B cell (primary cell): ENCODE measurements around the gene MYO16. TPM values are rescaled to one million over a fixed set of nuclear protein-coding genes. Genes with fewer than 3 reads are reported as not detected.

Experiments used
- ATAC-seq: fragments of 200-7000 bp; cut with Tn5 transposase; one replicate; pipeline ENCODE4 v1.10.0; 2021; ENCODE audit warnings: low read depth, mild to moderate bottlenecking, moderate number of reproducible peaks, moderate library complexity
- CTCF ChIA-PET: fragments of 350-600 bp; sonication (Branson Sonifier 250); formaldehyde crosslinking; loops from one replicate; lab custom pipeline; 2021; ENCODE audit warnings: antibody characterized with exemption, inconsistent platforms; lab: Charles Lee
- POLR2A ChIA-PET: fragments of 350-600 bp; sonication (Branson Sonifier 250); formaldehyde crosslinking; loops from one replicate; lab custom pipeline; 2021; ENCODE audit warnings: antibody characterized with exemption; lab: Charles Lee
- DNase-seq: peaks from one replicate; pipeline ENCODE4 v3.0.0; 2013
- H2AFZ ChIP-seq: 2 replicates; pipeline ENCODE4 v1.6.1; 2012; ENCODE audit warnings: mild to moderate bottlenecking, low read depth, low read length; ENCODE audit not compliant: insufficient read depth, poor library complexity, severe bottlenecking
- H3K27ac ChIP-seq, 2 donors: 1 replicate in 1 of 2; 2 replicates in 1 of 2; pipeline ENCODE4 v1.5.1; 2012 to 2013; ENCODE audit warnings: low read length in 2 of 2, mild to moderate bottlenecking in 2 of 2, moderate library complexity in 1 of 2
- H3K27me3 ChIP-seq, 4 experiments: fragments of 200-600 bp in 1 of 4; sonication (generic) in 1 of 4; replicated peaks in 1 of 4; 1 replicate in 2 of 4; 2 replicates in 2 of 4; pipeline versions ENCODE4 v1.6.1 to v1.7.0; 2013 to 2016; ENCODE audit warnings: low read length in 3 of 4, mild to moderate bottlenecking in 2 of 4, mixed read lengths in 1 of 4, moderate library complexity in 1 of 4; ENCODE audit not compliant: insufficient read depth in 4 of 4, control insufficient read depth in 3 of 4; ENCODE audit errors: control extremely low read depth in 1 of 4
- H3K36me3 ChIP-seq, 2 experiments: replicated peaks in 1 of 2; 1 replicate in 1 of 2; 2 replicates in 1 of 2; pipeline versions ENCODE4 v1.6.1 to v1.7.1; 2013; ENCODE audit warnings: low read length in 1 of 2; ENCODE audit not compliant: insufficient read depth in 2 of 2, control insufficient read depth in 1 of 2; ENCODE audit errors: control extremely low read depth in 1 of 2, extremely low read depth in 1 of 2
- H3K4me1 ChIP-seq, 2 donors: fragments of 200-600 bp in 1 of 2; sonication (generic) in 1 of 2; 1 replicate in 1 of 2; 2 replicates in 1 of 2; pipeline versions ENCODE4 v1.5.1 to v1.6.1; 2013 to 2017; ENCODE audit warnings: low read length in 2 of 2; ENCODE audit not compliant: control insufficient read depth in 2 of 2, insufficient read depth in 2 of 2
- H3K4me2 ChIP-seq: replicated peaks from 2 replicates; pipeline ENCODE3; 2012; ENCODE audit warnings: mild to moderate bottlenecking, low read depth, low read length; ENCODE audit not compliant: poor library complexity, severe bottlenecking
- H3K4me3 ChIP-seq, 5 experiments: fragments of 200-600 bp in 1 of 5; sonication (generic) in 1 of 5; 1 replicate in 3 of 5; 2 replicates in 2 of 5; pipeline versions ENCODE4 v1.5.1 to v1.7.0; 2011 to 2016; ENCODE audit warnings: low read length in 4 of 5, mild to moderate bottlenecking in 4 of 5, low read depth in 2 of 5, control low read depth in 1 of 5, moderate library complexity in 1 of 5; ENCODE audit not compliant: insufficient read depth in 1 of 5; ENCODE audit errors: control extremely low read depth in 1 of 5, extremely low read depth in 1 of 5
- H3K79me2 ChIP-seq: fragments of 200-600 bp; sonication (generic); one replicate; pipeline ENCODE4 v1.6.0; 2016; ENCODE audit warnings: low read length; ENCODE audit not compliant: control insufficient read depth, insufficient read depth
- H3K9ac ChIP-seq: fragments of 200-600 bp; sonication (generic); 2 replicates; pipeline ENCODE4 v1.6.1; 2017; ENCODE audit warnings: mild to moderate bottlenecking, low read length, moderate library complexity
- H3K9me3 ChIP-seq, 3 donors: one replicate each; pipeline versions ENCODE4 v1.6.1 to v1.7.1; 2013; ENCODE audit warnings: low read length in 2 of 3; ENCODE audit not compliant: control insufficient read depth in 2 of 3, insufficient read depth in 1 of 3; ENCODE audit errors: control extremely low read depth in 1 of 3
- H4K20me1 ChIP-seq: 2 replicates; pipeline ENCODE4 v1.6.0; 2012; ENCODE audit warnings: mild to moderate bottlenecking, low read length; ENCODE audit not compliant: insufficient read depth, control insufficient read depth, poor library complexity, severe bottlenecking
- H3K27ac Mint-ChIP-seq: one replicate; pipeline ENCODE4 v1.8.0; 2021; ENCODE audit warnings: mixed read lengths
- H3K27me3 Mint-ChIP-seq: one replicate; pipeline ENCODE4 v1.8.0; 2021; ENCODE audit warnings: mixed read lengths
- H3K4me1 Mint-ChIP-seq: one replicate; pipeline ENCODE4 v1.8.0; 2021; ENCODE audit warnings: mixed read lengths
- H3K4me3 Mint-ChIP-seq: one replicate; pipeline ENCODE4 v1.8.0; 2021; ENCODE audit warnings: mixed read lengths
- H3K9me3 Mint-ChIP-seq: one replicate; pipeline ENCODE4 v1.8.0; 2022; ENCODE audit warnings: mixed read lengths; ENCODE audit not compliant: insufficient read depth
- CTCF ChIP-seq: fragments of 200-600 bp; IDR thresholded peaks from one replicate; pipeline ENCODE4 v1.8.0; 2022; ENCODE audit warnings: antibody characterized with exemption, mild to moderate bottlenecking
- EZH2 ChIP-seq: IDR thresholded peaks from 2 replicates; pipeline ENCODE4 v1.6.1; 2012; ENCODE audit warnings: borderline replicate concordance, low read depth, mild to moderate bottlenecking, moderate library complexity, low read length; ENCODE audit not compliant: insufficient read depth, poor library complexity, severe bottlenecking
- WGBS: methylation state at CpG from one replicate; pipeline ENCODE4 v1.1.5; 2013; ENCODE audit warnings: missing lambda C conversion rate; ENCODE audit not compliant: insufficient coverage; 5-methylcytosine and 5-hydroxymethylcytosine counted together
- intact Hi-C: fragments of 100-400 bp; cut with micrococcal nuclease; formaldehyde crosslinking; loops from one replicate; pipeline ENCODE4 v1.10.0; 2022
- polyA plus RNA-seq: library from polyadenylated mRNA; depleted of rRNA; stranded (reverse); fragments of >200 nt; gene quantifications from 2 replicates; pipeline ENCODE4 v1.2.3, GENCODE V29; 2012
- total RNA-seq, 2 donors: library from RNA; stranded (reverse); fragments of 120-200 nt in 1 of 2; gene quantifications; 1 replicate in 1 of 2; 2 replicates in 1 of 2; pipeline versions ENCODE4 v1.2.3 to v1.2.4, GENCODE V29; 2013 to 2022

MYO16 gene
- total and polyA plus RNA-seq, 2 donors (not counting 1 experiment from before 2014, with no cell fraction given): not detected

- Mint-ChIP-seq H3K4me3 (no peak overlapping the region), H3K4me1 (no peaks in the 10 kb centered on the region), H3K27ac (no peak overlapping the region), H3K9me3 (peaks cover 2% of the 10 kb centered on the region), H3K27me3 (peaks cover 10% of the 10 kb centered on the region)
- intact Hi-C loops: no loop called here
- ChIA-PET POLR2A (no interaction called here), CTCF (no interaction called here)
- Histone ChIP-seq H3K36me3 (no peaks in the 10 kb centered on the region), H3K4me1 (no peaks in the 10 kb centered on the region), H4K20me1 (no peaks in the 10 kb centered on the region), H2AFZ (no peak overlapping the region), H3K27ac (no peak overlapping the region), H3K79me2 (no peaks in the 10 kb centered on the region), H3K27me3 (no peaks in the 10 kb centered on the region), H3K9ac (no peak overlapping the region), H3K4me3 (no peak overlapping the region), H3K4me2 (no peak overlapping the region), H3K9me3 (peaks cover 0 to 12% (median 0%) of the 10 kb centered on the region in 3 donors)
- WGBS: 83% methylated on average over 3 of the region's 5 CpGs
- TF ChIP-seq EZH2 (no peak), CTCF (no peak)
- no peak for ATAC-seq
- DNase-seq: no peak
Observed at GRCh38 chr13:109233293-109233692, 603.9 kb downstream of the MYO16 start.

GRCh38 chr13:109235901-109236300 lies 606.5 kb downstream of the MYO16 start:
- Histone ChIP-seq H3K36me3 (no peaks in the 10 kb centered on the region), H3K9me3 (peaks cover 0 to 2% (median 0%) of the 10 kb centered on the region in 3 donors), H2AFZ (no peak overlapping the region), H4K20me1 (no peaks in the 10 kb centered on the region), H3K4me2 (no peak overlapping the region), H3K4me1 (no peaks in the 10 kb centered on the region), H3K79me2 (no peaks in the 10 kb centered on the region), H3K27ac (no peak overlapping the region), H3K27me3 (no peaks in the 10 kb centered on the region), H3K9ac (no peak overlapping the region), H3K4me3 (no peak overlapping the region)
- no peak overlapping the region for H3K27ac Mint-ChIP-seq
- POLR2A ChIA-PET: no interaction called here
- CTCF ChIA-PET: no interaction called here
- H3K9me3 Mint-ChIP-seq: no peaks in the 10 kb centered on the region
- H3K27me3 Mint-ChIP-seq: peaks cover 9% of the 10 kb centered on the region
- TF ChIP-seq EZH2 (no peak), CTCF (no peak)
- no peaks in the 10 kb centered on the region for H3K4me1 Mint-ChIP-seq
- DNase-seq (no peak), ATAC-seq (no peak)
- 97% methylated on average over 5 of the region's 6 CpGs for WGBS
- intact Hi-C loops: no loop called here
- no peak overlapping the region for H3K4me3 Mint-ChIP-seq
